Measurements from ENCODE around the gene TSPAN9.

DNA sequence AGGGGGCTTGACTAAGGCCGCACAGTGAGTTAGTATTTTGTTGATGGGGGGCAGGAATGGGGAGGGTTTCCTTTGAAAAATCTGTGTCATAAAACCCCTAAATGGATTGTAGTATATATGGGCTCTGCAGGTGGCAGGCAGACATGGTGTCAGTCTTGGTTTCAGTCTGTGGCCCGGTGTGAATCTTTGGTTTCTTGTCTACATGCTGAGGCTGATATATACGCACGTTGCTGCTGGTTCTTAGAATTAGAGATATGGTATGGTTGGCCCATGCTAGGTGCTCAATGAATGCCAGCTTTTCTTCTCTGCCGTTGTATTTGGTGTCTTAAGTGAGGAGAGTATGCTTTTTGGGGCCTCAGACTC is 73.1 kb downstream of the TSPAN9 start:
- TF ChIP-seq POLR2A (IDR thresholded peaks at IDR 0.05; ENCODE audit: borderline replicate concordance, extremely low read depth, insufficient read depth, insufficient read length) (no peak), TCF7L2 (IDR thresholded peaks at IDR 0.05; ENCODE audit: borderline replicate concordance, extremely low read depth, insufficient read depth, insufficient read length) (no peak), SP1 (IDR thresholded peaks at IDR 0.05; ENCODE audit: low read depth) (no peak), POLR2AphosphoS5 (IDR thresholded peaks at IDR 0.05; ENCODE audit: low read depth, low read length) (no peak), ZFX (IDR thresholded peaks at IDR 0.05) (no peak)
- TF ChIP-seq, protein P1, sequence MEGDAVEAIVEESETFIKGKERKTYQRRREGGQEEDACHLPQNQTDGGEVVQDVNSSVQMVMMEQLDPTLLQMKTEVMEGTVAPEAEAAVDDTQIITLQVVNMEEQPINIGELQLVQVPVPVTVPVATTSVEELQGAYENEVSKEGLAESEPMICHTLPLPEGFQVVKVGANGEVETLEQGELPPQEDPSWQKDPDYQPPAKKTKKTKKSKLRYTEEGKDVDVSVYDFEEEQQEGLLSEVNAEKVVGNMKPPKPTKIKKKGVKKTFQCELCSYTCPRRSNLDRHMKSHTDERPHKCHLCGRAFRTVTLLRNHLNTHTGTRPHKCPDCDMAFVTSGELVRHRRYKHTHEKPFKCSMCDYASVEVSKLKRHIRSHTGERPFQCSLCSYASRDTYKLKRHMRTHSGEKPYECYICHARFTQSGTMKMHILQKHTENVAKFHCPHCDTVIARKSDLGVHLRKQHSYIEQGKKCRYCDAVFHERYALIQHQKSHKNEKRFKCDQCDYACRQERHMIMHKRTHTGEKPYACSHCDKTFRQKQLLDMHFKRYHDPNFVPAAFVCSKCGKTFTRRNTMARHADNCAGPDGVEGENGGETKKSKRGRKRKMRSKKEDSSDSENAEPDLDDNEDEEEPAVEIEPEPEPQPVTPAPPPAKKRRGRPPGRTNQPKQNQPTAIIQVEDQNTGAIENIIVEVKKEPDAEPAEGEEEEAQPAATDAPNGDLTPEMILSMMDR (IDR thresholded peaks at IDR 0.05 in 2 of 3, conservative IDR thresholded peaks at IDR 0.05 in 1 of 3; ENCODE audit: borderline replicate concordance in 1 of 3, insufficient read depth in 1 of 3, low read depth in 2 of 3, low read length in 2 of 3), result no peak
- TF ChIP-seq, protein P2, sequence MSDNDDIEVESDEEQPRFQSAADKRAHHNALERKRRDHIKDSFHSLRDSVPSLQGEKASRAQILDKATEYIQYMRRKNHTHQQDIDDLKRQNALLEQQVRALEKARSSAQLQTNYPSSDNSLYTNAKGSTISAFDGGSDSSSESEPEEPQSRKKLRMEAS (IDR thresholded peaks at IDR 0.05), result no peak

All from HCT116 (cell line).